ENCODE data around the gene XRN2.
A peak's percentile ranks its signal among the peaks of the same experiment; 100 is the strongest.

The XRN2 gene

GRCh38 chr20:21391185-21391971 is 88.2 kb downstream of the XRN2 start:
- Histone ChIP-seq H3K4me1 (peaks cover 31% of the 10 kb centered on the region), H3K36me3 (replicated peaks) (peaks cover 28% of the 10 kb centered on the region), H3K9me3 (no peaks in the 10 kb centered on the region), H3K27me3 (ENCODE audit: low read depth) (no peaks in the 10 kb centered on the region), H3K4me3 (no peak overlapping the region)
- in situ Hi-C loops (cut with MboI; ENCODE audit: low sequenced_read_pairs), result no loop called here
- DNase-seq (ENCODE audit: low spot score in 2 of 2), result no peak

GRCh38 chr20:21391972-21392352 is 88.8 kb downstream of the XRN2 start:
- Histone ChIP-seq H3K4me3 (no peak overlapping the region), H3K27me3 (ENCODE audit: low read depth) (no peaks in the 10 kb centered on the region), H3K36me3 (replicated peaks) (peaks cover 23% of the 10 kb centered on the region), H3K9me3 (no peaks in the 10 kb centered on the region), H3K4me1 (peaks cover 31% of the 10 kb centered on the region)
- no peak for DNase-seq (ENCODE audit: low spot score in 2 of 2)
- in situ Hi-C loops (cut with MboI; ENCODE audit: low sequenced_read_pairs), result no loop called here

GRCh38 chr20:21393166-21393565 is 90.0 kb downstream of the XRN2 start:
- Histone ChIP-seq H3K4me3 (no peak overlapping the region), H3K4me1 (peaks cover 25% of the 10 kb centered on the region), H3K36me3 (replicated peaks) (peaks cover 12% of the 10 kb centered on the region), H3K9me3 (no peaks in the 10 kb centered on the region), H3K27me3 (ENCODE audit: low read depth) (peaks cover 10% of the 10 kb centered on the region)
- in situ Hi-C loops (cut with MboI; ENCODE audit: low sequenced_read_pairs), result no loop called here
- no peak for DNase-seq (ENCODE audit: low spot score in 2 of 2)

- Histone ChIP-seq H3K4me3 (no peak overlapping the region), H3K27me3 (ENCODE audit: low read depth) (peaks cover 18% of the 10 kb centered on the region), H3K9me3 (no peaks in the 10 kb centered on the region), H3K36me3 (replicated peaks) (peaks cover 9% of the 10 kb centered on the region), H3K4me1 (peaks cover 17% of the 10 kb centered on the region)
- in situ Hi-C loops (cut with MboI; ENCODE audit: low sequenced_read_pairs), result no loop called here
- no peak for DNase-seq (ENCODE audit: low spot score in 2 of 2)
Observed at GRCh38 chr20:21393816-21394519, 90.8 kb downstream of the XRN2 start.

- Histone ChIP-seq H3K27me3 (ENCODE audit: low read depth) (peaks cover 24% of the 10 kb centered on the region), H3K4me1 (peaks cover 11% of the 10 kb centered on the region), H3K36me3 (replicated peaks) (peaks cover 3% of the 10 kb centered on the region; the same call in 1 of the 2 replicates), H3K4me3 (no peak overlapping the region), H3K9me3 (no peaks in the 10 kb centered on the region)
- no peak for DNase-seq (ENCODE audit: low spot score in 2 of 2)
- in situ Hi-C loops (cut with MboI; ENCODE audit: low sequenced_read_pairs), result no loop called here
Observed at GRCh38 chr20:21394551-21394950, 91.4 kb downstream of the XRN2 start.

GRCh38 chr20:21395051-21395665 is 92.0 kb downstream of the XRN2 start:
- DNase-seq (ENCODE audit: low spot score in 2 of 2), result no peak
- Histone ChIP-seq H3K9me3 (no peaks in the 10 kb centered on the region), H3K4me1 (peaks cover 5% of the 10 kb centered on the region), H3K27me3 (ENCODE audit: low read depth) (peaks cover 30% of the 10 kb centered on the region), H3K4me3 (no peak overlapping the region), H3K36me3 (replicated peaks) (no peaks in the 10 kb centered on the region)
- in situ Hi-C loops (cut with MboI; ENCODE audit: low sequenced_read_pairs), result no loop called here

GRCh38 chr20:21395666-21396598 is 92.8 kb downstream of the XRN2 start:
- H3K36me3 ChIP-seq (replicated peaks), result no peaks in the 10 kb centered on the region
- in situ Hi-C loops (cut with MboI; ENCODE audit: low sequenced_read_pairs), result no loop called here
- peaks cover 33% of the 10 kb centered on the region for H3K27me3 ChIP-seq (ENCODE audit: low read depth)
- H3K4me1 ChIP-seq, result no peaks in the 10 kb centered on the region
- no peak overlapping the region for H3K4me3 ChIP-seq
- no peaks in the 10 kb centered on the region for H3K9me3 ChIP-seq
- no peak for DNase-seq (ENCODE audit: low spot score in 2 of 2)

- in situ Hi-C loops (cut with MboI; ENCODE audit: low sequenced_read_pairs), result no loop called here
- Histone ChIP-seq H3K4me1 (no peaks in the 10 kb centered on the region), H3K36me3 (replicated peaks) (no peaks in the 10 kb centered on the region), H3K4me3 (peak overlapping the region; percentile 19), H3K9me3 (no peaks in the 10 kb centered on the region), H3K27me3 (ENCODE audit: low read depth) (peaks cover 41% of the 10 kb centered on the region)
- peak in 1 of 2 experiments; percentile 43 for DNase-seq (ENCODE audit: low spot score in 2 of 2)
Observed at GRCh38 chr20:21396599-21397340, 93.6 kb downstream of the XRN2 start.

- Histone ChIP-seq H3K27me3 (ENCODE audit: low read depth) (peaks cover 46% of the 10 kb centered on the region), H3K4me3 (peak within 1 kb of the TSS; percentile 19), H3K36me3 (replicated peaks) (no peaks in the 10 kb centered on the region), H3K9me3 (no peaks in the 10 kb centered on the region), H3K4me1 (no peaks in the 10 kb centered on the region)
- in situ Hi-C loops (cut with MboI; ENCODE audit: low sequenced_read_pairs), result no loop called here
- peak in 1 of 2 experiments; percentile 19 for DNase-seq (ENCODE audit: low spot score in 2 of 2)
Observed at GRCh38 chr20:21397341-21398108, 94.4 kb downstream of the XRN2 start, which contains the start of gene NKX2-4. TSS of gene NKX2-4 (minus strand) at chr20:21397526. CDS start at chr20:21397399, 127 bp downstream.

GRCh38 chr20:21398109-21399004 is 95.2 kb downstream of the XRN2 start:
- in situ Hi-C loops (cut with MboI; ENCODE audit: low sequenced_read_pairs), result no loop called here
- Histone ChIP-seq H3K9me3 (no peaks in the 10 kb centered on the region), H3K4me1 (no peaks in the 10 kb centered on the region), H3K36me3 (replicated peaks) (no peaks in the 10 kb centered on the region), H3K4me3 (no peak overlapping the region), H3K27me3 (ENCODE audit: low read depth) (peaks cover 50% of the 10 kb centered on the region)
- DNase-seq (ENCODE audit: low spot score in 2 of 2), result no peak

GRCh38 chr20:21399005-21399475 is 95.9 kb downstream of the XRN2 start:
- no peaks in the 10 kb centered on the region for H3K36me3 ChIP-seq (replicated peaks)
- no peaks in the 10 kb centered on the region for H3K4me1 ChIP-seq
- DNase-seq (ENCODE audit: low spot score in 2 of 2), result no peak
- no peaks in the 10 kb centered on the region for H3K9me3 ChIP-seq
- in situ Hi-C loops (cut with MboI; ENCODE audit: low sequenced_read_pairs), result no loop called here
- H3K4me3 ChIP-seq, result no peak overlapping the region
- peaks cover 50% of the 10 kb centered on the region for H3K27me3 ChIP-seq (ENCODE audit: low read depth)
